ENCODE data around the gene ZNF521.

Gene ZNF521

GRCh38 chr18:25262920-25263319 is 89.0 kb downstream of the ZNF521 start:
- no peak for TF ChIP-seq TCF12 (IDR thresholded peaks at IDR 0.05; ENCODE audit: low read depth)
- TF ChIP-seq FOXM1 (IDR thresholded peaks at IDR 0.05; ENCODE audit: borderline replicate concordance, low read depth): no peak
- no peak for TF ChIP-seq ZBTB7A (IDR thresholded peaks at IDR 0.05; ENCODE audit: low read depth)
- no peak for TF ChIP-seq EGR1 (IDR thresholded peaks at IDR 0.05)
- no peak for TF ChIP-seq NFIC (IDR thresholded peaks at IDR 0.05)
- TF ChIP-seq EP300 (IDR thresholded peaks at IDR 0.05; ENCODE audit: borderline replicate concordance): no peak
- TF ChIP-seq YY1 (IDR thresholded peaks at IDR 0.05; ENCODE audit: low read depth): no peak
- no peak for TF ChIP-seq RAD21 (IDR thresholded peaks at IDR 0.05; ENCODE audit: low read depth)
- TF ChIP-seq TEAD4 (IDR thresholded peaks at IDR 0.05): no peak
- no peak for TF ChIP-seq CEBPB (IDR thresholded peaks at IDR 0.05)
- no peak for TF ChIP-seq MAX (IDR thresholded peaks at IDR 0.05)
- no peak for TF ChIP-seq CREB1 (IDR thresholded peaks at IDR 0.05; ENCODE audit: low read depth)
- no peak for TF ChIP-seq TAF1 (IDR thresholded peaks at IDR 0.05; ENCODE audit: low read depth)

GRCh38 chr18:25261768-25262167 is 90.2 kb downstream of the ZNF521 start:
- no peak for TF ChIP-seq NFIC (IDR thresholded peaks at IDR 0.05)
- no peak for TF ChIP-seq EP300 (IDR thresholded peaks at IDR 0.05; ENCODE audit: borderline replicate concordance)
- no peak for TF ChIP-seq YY1 (IDR thresholded peaks at IDR 0.05; ENCODE audit: low read depth)
- no peak for TF ChIP-seq RAD21 (IDR thresholded peaks at IDR 0.05; ENCODE audit: low read depth)
- TF ChIP-seq CEBPB (IDR thresholded peaks at IDR 0.05): no peak
- no peak for TF ChIP-seq EGR1 (IDR thresholded peaks at IDR 0.05)
- TF ChIP-seq USF1 (IDR thresholded peaks at IDR 0.05): no peak
- no peak for TF ChIP-seq MAX (IDR thresholded peaks at IDR 0.05)
- TF ChIP-seq CREB1 (IDR thresholded peaks at IDR 0.05; ENCODE audit: low read depth): no peak
- no peak for TF ChIP-seq ZBTB7A (IDR thresholded peaks at IDR 0.05; ENCODE audit: low read depth)
- no peak for TF ChIP-seq TCF12 (IDR thresholded peaks at IDR 0.05; ENCODE audit: low read depth)
- no peak for TF ChIP-seq TAF1 (IDR thresholded peaks at IDR 0.05; ENCODE audit: low read depth)
- TF ChIP-seq FOXM1 (IDR thresholded peaks at IDR 0.05; ENCODE audit: borderline replicate concordance, low read depth): no peak
- TF ChIP-seq TEAD4 (IDR thresholded peaks at IDR 0.05): no peak
- no peak for TF ChIP-seq REST (IDR thresholded peaks at IDR 0.05; ENCODE audit: low read depth)

- TF ChIP-seq CREB1 (IDR thresholded peaks at IDR 0.05; ENCODE audit: low read depth) (no peak), EP300 (IDR thresholded peaks at IDR 0.05; ENCODE audit: borderline replicate concordance) (no peak), RAD21 (IDR thresholded peaks at IDR 0.05; ENCODE audit: low read depth) (no peak), ZBTB7A (IDR thresholded peaks at IDR 0.05; ENCODE audit: low read depth) (no peak), CEBPB (IDR thresholded peaks at IDR 0.05) (no peak), MAX (IDR thresholded peaks at IDR 0.05) (no peak), TAF1 (IDR thresholded peaks at IDR 0.05; ENCODE audit: low read depth) (no peak), FOXM1 (IDR thresholded peaks at IDR 0.05; ENCODE audit: borderline replicate concordance, low read depth) (no peak), REST (IDR thresholded peaks at IDR 0.05; ENCODE audit: low read depth) (no peak), USF1 (IDR thresholded peaks at IDR 0.05) (no peak), YY1 (IDR thresholded peaks at IDR 0.05; ENCODE audit: low read depth) (no peak)
Observed at GRCh38 chr18:25256439-25256838, 95.5 kb downstream of the ZNF521 start.

- TF ChIP-seq NFIC (IDR thresholded peaks at IDR 0.05) (no peak), USF1 (IDR thresholded peaks at IDR 0.05) (no peak), ZBTB7A (IDR thresholded peaks at IDR 0.05; ENCODE audit: low read depth) (no peak)
Observed at GRCh38 chr18:25253779-25254178, 98.2 kb downstream of the ZNF521 start.

GRCh38 chr18:25253136-25253535 is 98.8 kb downstream of the ZNF521 start:
- TF ChIP-seq TCF12 (IDR thresholded peaks at IDR 0.05; ENCODE audit: low read depth): no peak
- TF ChIP-seq TAF1 (IDR thresholded peaks at IDR 0.05; ENCODE audit: low read depth): no peak
- TF ChIP-seq TEAD4 (IDR thresholded peaks at IDR 0.05): no peak
- TF ChIP-seq REST (IDR thresholded peaks at IDR 0.05; ENCODE audit: low read depth): no peak
- no peak for TF ChIP-seq RAD21 (IDR thresholded peaks at IDR 0.05; ENCODE audit: low read depth)
- TF ChIP-seq CEBPB (IDR thresholded peaks at IDR 0.05): no peak
- TF ChIP-seq USF1 (IDR thresholded peaks at IDR 0.05): no peak
- TF ChIP-seq ZBTB7A (IDR thresholded peaks at IDR 0.05; ENCODE audit: low read depth): no peak
- no peak for TF ChIP-seq YY1 (IDR thresholded peaks at IDR 0.05; ENCODE audit: low read depth)
- TF ChIP-seq EGR1 (IDR thresholded peaks at IDR 0.05): no peak
- TF ChIP-seq FOXM1 (IDR thresholded peaks at IDR 0.05; ENCODE audit: borderline replicate concordance, low read depth): no peak
- no peak for TF ChIP-seq CREB1 (IDR thresholded peaks at IDR 0.05; ENCODE audit: low read depth)
- no peak for TF ChIP-seq EP300 (IDR thresholded peaks at IDR 0.05; ENCODE audit: borderline replicate concordance)
- no peak for TF ChIP-seq NFIC (IDR thresholded peaks at IDR 0.05)
- no peak for TF ChIP-seq MAX (IDR thresholded peaks at IDR 0.05)
